ENCODE results near the gene ANXA9. TPM values are rescaled to one million over a fixed set of nuclear protein-coding genes. Genes with fewer than 3 reads are reported as not detected.

Gene ANXA9
- total RNA-seq, 1 donor from 2014 or later = 0.26 TPM

- no peak for DNase-seq (ENCODE audit: low read depth)
- no peak for FAIRE-seq
- no peak overlapping the region for H3K4me3 ChIP-seq (ENCODE audit: low read depth, low read length)
- no peaks in the 10 kb centered on the region for H3K27me3 ChIP-seq (ENCODE audit: control insufficient read depth, insufficient read depth, low read length)
- TF ChIP-seq, protein P1, sequence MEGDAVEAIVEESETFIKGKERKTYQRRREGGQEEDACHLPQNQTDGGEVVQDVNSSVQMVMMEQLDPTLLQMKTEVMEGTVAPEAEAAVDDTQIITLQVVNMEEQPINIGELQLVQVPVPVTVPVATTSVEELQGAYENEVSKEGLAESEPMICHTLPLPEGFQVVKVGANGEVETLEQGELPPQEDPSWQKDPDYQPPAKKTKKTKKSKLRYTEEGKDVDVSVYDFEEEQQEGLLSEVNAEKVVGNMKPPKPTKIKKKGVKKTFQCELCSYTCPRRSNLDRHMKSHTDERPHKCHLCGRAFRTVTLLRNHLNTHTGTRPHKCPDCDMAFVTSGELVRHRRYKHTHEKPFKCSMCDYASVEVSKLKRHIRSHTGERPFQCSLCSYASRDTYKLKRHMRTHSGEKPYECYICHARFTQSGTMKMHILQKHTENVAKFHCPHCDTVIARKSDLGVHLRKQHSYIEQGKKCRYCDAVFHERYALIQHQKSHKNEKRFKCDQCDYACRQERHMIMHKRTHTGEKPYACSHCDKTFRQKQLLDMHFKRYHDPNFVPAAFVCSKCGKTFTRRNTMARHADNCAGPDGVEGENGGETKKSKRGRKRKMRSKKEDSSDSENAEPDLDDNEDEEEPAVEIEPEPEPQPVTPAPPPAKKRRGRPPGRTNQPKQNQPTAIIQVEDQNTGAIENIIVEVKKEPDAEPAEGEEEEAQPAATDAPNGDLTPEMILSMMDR (IDR thresholded peaks at IDR 0.05; ENCODE audit: insufficient read depth, low read length, severe bottlenecking) = no peak
- H3K36me3 ChIP-seq (ENCODE audit: control insufficient read depth, insufficient read depth, low read length) = peaks cover 5% of the 10 kb centered on the region
These were observed 20.5 kb downstream of the ANXA9 start for GRCh38 chr1:151002611-151003010.

- FAIRE-seq (no peak), DNase-seq (ENCODE audit: low read depth) (no peak)
- Histone ChIP-seq H3K27me3 (ENCODE audit: control insufficient read depth, insufficient read depth, low read length) (no peaks in the 10 kb centered on the region), H3K36me3 (ENCODE audit: control insufficient read depth, insufficient read depth, low read length) (peaks cover 5% of the 10 kb centered on the region), H3K4me3 (ENCODE audit: low read depth, low read length) (no peak overlapping the region)
- TF ChIP-seq, protein P1 (IDR thresholded peaks at IDR 0.05; ENCODE audit: insufficient read depth, low read length, severe bottlenecking) = no peak
These were observed 21.1 kb downstream of the ANXA9 start for GRCh38 chr1:151003180-151003579.

DNA sequence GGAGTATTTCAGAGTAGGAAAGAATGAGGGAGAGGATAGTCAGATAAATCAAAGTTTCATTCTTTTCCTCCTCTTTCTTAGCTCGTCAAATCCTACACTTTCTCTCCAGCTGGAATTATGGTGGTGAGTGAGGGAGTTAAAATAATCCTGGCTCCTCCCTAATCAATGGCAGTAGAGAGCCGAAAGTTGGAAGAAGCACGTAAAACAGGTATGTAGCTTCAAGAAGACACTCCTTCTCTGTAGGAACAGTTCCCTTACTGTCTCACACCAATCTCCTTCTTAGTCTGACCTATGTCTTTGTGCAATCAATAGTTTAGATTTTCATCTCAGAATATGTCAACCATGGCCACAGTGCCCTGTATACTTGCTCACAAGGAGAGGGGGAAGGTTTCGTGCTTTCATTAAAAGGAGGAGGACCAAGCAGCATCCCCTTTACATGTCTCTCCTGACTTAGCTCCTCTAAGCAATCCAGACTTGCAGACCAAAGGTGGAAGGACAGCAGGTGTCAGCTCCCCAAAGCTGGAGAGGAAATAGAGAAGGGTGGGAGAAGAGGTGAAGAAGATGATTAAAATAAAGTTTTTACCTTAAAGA lies 23.7 kb downstream of the ANXA9 start:
- Histone ChIP-seq H3K36me3 (ENCODE audit: control insufficient read depth, insufficient read depth, low read length) (peaks cover 1% of the 10 kb centered on the region), H3K4me3 (ENCODE audit: low read depth, low read length) (peak overlapping the region; percentile 46), H3K27me3 (ENCODE audit: control insufficient read depth, insufficient read depth, low read length) (no peaks in the 10 kb centered on the region)
- TF ChIP-seq, protein P1 (IDR thresholded peaks at IDR 0.05; ENCODE audit: insufficient read depth, low read length, severe bottlenecking) = no peak
- no peak for FAIRE-seq
- no peak for DNase-seq (ENCODE audit: low read depth)

DNA sequence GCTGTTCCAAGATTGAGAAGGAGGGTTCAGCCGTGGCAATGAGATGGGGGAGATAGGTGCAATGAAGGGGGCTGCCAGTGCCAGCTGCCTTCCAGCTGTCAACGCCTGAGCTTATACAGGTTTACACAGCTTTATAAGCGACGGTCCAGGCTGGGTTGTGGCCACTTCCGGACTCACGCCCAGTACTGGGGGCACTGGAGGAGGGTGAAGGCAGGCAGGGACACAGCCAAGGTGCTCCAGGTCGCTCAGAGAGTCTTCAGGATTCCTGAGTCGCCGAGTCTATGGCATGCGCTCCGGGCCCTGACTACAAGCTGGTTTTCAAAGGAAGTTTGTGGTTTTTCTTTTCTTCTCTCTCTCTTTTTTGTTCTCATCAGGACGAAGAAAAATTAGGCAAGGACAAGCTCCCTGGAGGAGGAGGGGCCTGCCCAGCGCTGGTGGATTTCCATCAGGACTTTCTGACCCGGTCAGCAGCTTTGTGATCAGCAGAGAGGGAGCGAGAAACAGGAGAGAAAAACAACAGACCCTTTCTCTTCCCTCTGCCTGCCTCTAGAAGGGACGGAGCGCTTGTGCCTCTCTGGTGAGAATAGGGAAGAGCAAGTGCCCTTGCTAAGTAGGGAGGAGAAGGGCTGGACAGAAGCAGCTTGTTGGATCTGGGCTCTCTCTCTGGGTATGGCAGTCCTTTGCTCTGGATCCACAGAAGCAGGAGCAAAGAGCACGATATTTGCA lies 24.4 kb downstream of the ANXA9 start, which contains the start of gene MINDY1:
TSS of gene MINDY1 (minus strand) at position 576 of the 726 bp plus-strand sequence. CDS start 4,285 bp downstream, outside the sequence.
- DNase-seq (ENCODE audit: low read depth) (peak; percentile 73), FAIRE-seq (no peak)
- Histone ChIP-seq H3K4me3 (ENCODE audit: low read depth, low read length) (peak within 1 kb of the TSS; percentile 46), H3K27me3 (ENCODE audit: control insufficient read depth, insufficient read depth, low read length) (no peaks in the 10 kb centered on the region), H3K36me3 (ENCODE audit: control insufficient read depth, insufficient read depth, low read length) (no peaks in the 10 kb centered on the region)
- TF ChIP-seq, protein P1 (IDR thresholded peaks at IDR 0.05; ENCODE audit: insufficient read depth, low read length, severe bottlenecking) = peak; percentile 62

GRCh38 chr1:151007853-151008243 lies 25.8 kb downstream of the ANXA9 start:
- FAIRE-seq (no peak), DNase-seq (ENCODE audit: low read depth) (no peak)
- TF ChIP-seq, protein P1 (IDR thresholded peaks at IDR 0.05; ENCODE audit: insufficient read depth, low read length, severe bottlenecking) = no peak
- Histone ChIP-seq H3K4me3 (ENCODE audit: low read depth, low read length) (no peak overlapping the region), H3K36me3 (ENCODE audit: control insufficient read depth, insufficient read depth, low read length) (no peaks in the 10 kb centered on the region), H3K27me3 (ENCODE audit: control insufficient read depth, insufficient read depth, low read length) (no peaks in the 10 kb centered on the region)
